Fibroblast of lung (primary cell): ENCODE measurements around the gene OR14K1.

Experiments used
- CTCF ChIP-seq, 2 donors: IDR thresholded peaks in 1 of 2; conservative IDR thresholded peaks in 1 of 2; 1 replicate in 1 of 2; 2 replicates in 1 of 2; pipeline ENCODE4 v1.5.1; 2011 to 2012; ENCODE audit warnings: low read length in 2 of 2, control low read depth in 1 of 2, inconsistent platforms in 1 of 2, low read depth in 1 of 2, mild to moderate bottlenecking in 1 of 2
- EZH2 ChIP-seq: IDR thresholded peaks from 2 replicates; pipeline ENCODE4 v1.5.1; 2012; ENCODE audit warnings: low read length, control low read depth, mild to moderate bottlenecking; ENCODE audit errors: missing control alignments

DNA sequence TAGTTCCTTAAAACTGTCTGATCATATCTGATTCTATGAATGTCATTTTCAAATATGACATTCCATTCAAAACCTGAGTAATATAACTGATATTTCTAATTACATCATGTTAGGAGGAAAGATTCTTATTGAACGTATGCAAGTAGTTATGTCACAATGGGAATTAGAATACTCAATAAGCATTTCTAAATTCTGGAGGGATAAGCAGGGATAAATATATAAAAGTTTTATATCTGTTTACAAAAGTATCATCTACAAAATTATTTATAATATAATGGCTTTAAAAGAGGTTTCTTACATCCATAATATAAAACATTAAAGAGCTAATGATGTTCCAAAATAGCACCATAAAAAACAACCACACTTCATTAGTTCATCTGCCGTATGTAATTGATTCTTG lies 9.6 kb downstream of the OR14K1 start, which contains the start of gene OR14A2:
- TF ChIP-seq CTCF (conservative IDR thresholded peaks at IDR 0.05 in 1 of 2, IDR thresholded peaks at IDR 0.05 in 1 of 2; ENCODE audit: low read depth in 1 of 2, low read length in 2 of 2) (no peak), EZH2 (no peak)
